ENCODE results near the gene LYRM1.
"Not testable (repeated sequence)": the region's sequence is repeated elsewhere in the genome, so short reads cannot be mapped to it uniquely, and the experiment has no call there.

The LYRM1 gene

GRCh38 chr16:20952139-20952920, 51.8 kb downstream of the LYRM1 start:
- DNase-seq (ENCODE audit: insufficient read length, low spot score) = no peak
- no peak for FAIRE-seq
- TF ChIP-seq POU2F2 (IDR thresholded peaks at IDR 0.05; ENCODE audit: low read depth, low read length) (no peak), PAX5 (IDR thresholded peaks at IDR 0.05; ENCODE audit: insufficient read depth, low read length, severe bottlenecking) (no peak), SPI1 (IDR thresholded peaks at IDR 0.05; ENCODE audit: low read depth, low read length) (no peak)

- TF ChIP-seq POLR2A (IDR thresholded peaks at IDR 0.05; ENCODE audit: low read depth, low read length) (no peak), POLR2AphosphoS5 (IDR thresholded peaks at IDR 0.05; ENCODE audit: low read depth, low read length) (no peak), PAX5 (IDR thresholded peaks at IDR 0.05; ENCODE audit: insufficient read depth, low read length, severe bottlenecking) (no peak), SPI1 (IDR thresholded peaks at IDR 0.05; ENCODE audit: low read depth, low read length) (no peak), POU2F2 (IDR thresholded peaks at IDR 0.05; ENCODE audit: low read depth, low read length) (no peak), TAF1 (IDR thresholded peaks at IDR 0.05; ENCODE audit: low read depth, low read length) (no peak)
- no peak for FAIRE-seq
- DNase-seq (ENCODE audit: insufficient read length, low spot score) = no peak
Measured at GRCh38 chr16:20954574-20954973, 54.0 kb downstream of the LYRM1 start.

- FAIRE-seq (no peak), DNase-seq (ENCODE audit: insufficient read length, low spot score) (no peak)
- TF ChIP-seq TAF1 (IDR thresholded peaks at IDR 0.05; ENCODE audit: low read depth, low read length) (no peak), POU2F2 (IDR thresholded peaks at IDR 0.05; ENCODE audit: low read depth, low read length) (no peak), SPI1 (IDR thresholded peaks at IDR 0.05; ENCODE audit: low read depth, low read length) (no peak), POLR2A (IDR thresholded peaks at IDR 0.05; ENCODE audit: low read depth, low read length) (no peak), PAX5 (IDR thresholded peaks at IDR 0.05; ENCODE audit: insufficient read depth, low read length, severe bottlenecking) (no peak), POLR2AphosphoS5 (IDR thresholded peaks at IDR 0.05; ENCODE audit: low read depth, low read length) (no peak)
Measured at GRCh38 chr16:20956319-20956718, 55.7 kb downstream of the LYRM1 start.

- FAIRE-seq = no peak
- no peak for TF ChIP-seq PAX5 (IDR thresholded peaks at IDR 0.05; ENCODE audit: insufficient read depth, low read length, severe bottlenecking)
- TF ChIP-seq POLR2A (IDR thresholded peaks at IDR 0.05; ENCODE audit: low read depth, low read length) = no peak
- TF ChIP-seq POU2F2 (IDR thresholded peaks at IDR 0.05; ENCODE audit: low read depth, low read length) = no peak
- TF ChIP-seq TAF1 (IDR thresholded peaks at IDR 0.05; ENCODE audit: low read depth, low read length) = no peak
- TF ChIP-seq POLR2AphosphoS5 (IDR thresholded peaks at IDR 0.05; ENCODE audit: low read depth, low read length) = no peak
- no peak for TF ChIP-seq SPI1 (IDR thresholded peaks at IDR 0.05; ENCODE audit: low read depth, low read length)
Measured at GRCh38 chr16:20957153-20957552, 56.6 kb downstream of the LYRM1 start.

GRCh38 chr16:20960899-20961298, 60.3 kb downstream of the LYRM1 start:
- TF ChIP-seq POLR2A (IDR thresholded peaks at IDR 0.05; ENCODE audit: low read depth, low read length) (no peak), PAX5 (IDR thresholded peaks at IDR 0.05; ENCODE audit: insufficient read depth, low read length, severe bottlenecking) (no peak), SPI1 (IDR thresholded peaks at IDR 0.05; ENCODE audit: low read depth, low read length) (no peak), POLR2AphosphoS5 (IDR thresholded peaks at IDR 0.05; ENCODE audit: low read depth, low read length) (no peak)
- DNase-seq (ENCODE audit: insufficient read length, low spot score) = no peak
- FAIRE-seq = no peak

More at GRCh38 chr16:20957153-20957552, 56.6 kb downstream of the LYRM1 start:
- DNase-seq (ENCODE audit: insufficient read length, low spot score) = no peak

- DNase-seq (ENCODE audit: insufficient read length, low spot score) (no peak), FAIRE-seq (no peak)
- no peak for TF ChIP-seq POU2F2 (IDR thresholded peaks at IDR 0.05; ENCODE audit: low read depth, low read length)
- no peak for TF ChIP-seq SPI1 (IDR thresholded peaks at IDR 0.05; ENCODE audit: low read depth, low read length)
- TF ChIP-seq POLR2A (IDR thresholded peaks at IDR 0.05; ENCODE audit: low read depth, low read length) = no peak
- no peak for TF ChIP-seq TAF1 (IDR thresholded peaks at IDR 0.05; ENCODE audit: low read depth, low read length)
- no peak for TF ChIP-seq POLR2AphosphoS5 (IDR thresholded peaks at IDR 0.05; ENCODE audit: low read depth, low read length)
- no peak for TF ChIP-seq PAX5 (IDR thresholded peaks at IDR 0.05; ENCODE audit: insufficient read depth, low read length, severe bottlenecking)
Measured at GRCh38 chr16:20968765-20969164, 68.2 kb downstream of the LYRM1 start.

GRCh38 chr16:20969386-20969785, 68.8 kb downstream of the LYRM1 start:
- TF ChIP-seq PAX5 (IDR thresholded peaks at IDR 0.05; ENCODE audit: insufficient read depth, low read length, severe bottlenecking) = no peak
- TF ChIP-seq TAF1 (IDR thresholded peaks at IDR 0.05; ENCODE audit: low read depth, low read length) = no peak
- TF ChIP-seq POLR2AphosphoS5 (IDR thresholded peaks at IDR 0.05; ENCODE audit: low read depth, low read length) = no peak
- no peak for TF ChIP-seq POLR2A (IDR thresholded peaks at IDR 0.05; ENCODE audit: low read depth, low read length)
- no peak for TF ChIP-seq POU2F2 (IDR thresholded peaks at IDR 0.05; ENCODE audit: low read depth, low read length)
- no peak for TF ChIP-seq SPI1 (IDR thresholded peaks at IDR 0.05; ENCODE audit: low read depth, low read length)
- FAIRE-seq (no peak), DNase-seq (ENCODE audit: insufficient read length, low spot score) (no peak)

GRCh38 chr16:20971401-20971800, 70.8 kb downstream of the LYRM1 start:
- TF ChIP-seq POLR2A (IDR thresholded peaks at IDR 0.05; ENCODE audit: low read depth, low read length) (no peak), SPI1 (IDR thresholded peaks at IDR 0.05; ENCODE audit: low read depth, low read length) (no peak), POU2F2 (IDR thresholded peaks at IDR 0.05; ENCODE audit: low read depth, low read length) (no peak)
- FAIRE-seq (no peak), DNase-seq (ENCODE audit: insufficient read length, low spot score) (no peak)

- DNase-seq (ENCODE audit: insufficient read length, low spot score); FAIRE-seq: not testable (repeated sequence)
Measured at GRCh38 chr16:20973201-20973600, 72.6 kb downstream of the LYRM1 start.
